Esophagus squamous epithelium (tissue), 4 donors: Measurements from ENCODE around the gene ZNF594.

Experiments
- POLR2A ChIP-seq, 4 donors: fragments of 450-650 bp; IDR thresholded peaks; one replicate each; pipeline ENCODE4 v1.6.1; 2017; ENCODE audit warnings: antibody characterized with exemption in 4 of 4, mild to moderate bottlenecking in 4 of 4, moderate library complexity in 3 of 4
- TF ChIP-seq, protein P1 (sequence below), 6 experiments: fragments of 450-650 bp in 4 of 6; fragments of 200-600 bp in 2 of 6; sonication (generic) in 2 of 6; IDR thresholded peaks; one replicate each; pipeline ENCODE4 v1.5.1; 2016 to 2019; ENCODE audit warnings: antibody characterized with exemption in 6 of 6, mild to moderate bottlenecking in 4 of 6, moderate library complexity in 4 of 6

DNA sequence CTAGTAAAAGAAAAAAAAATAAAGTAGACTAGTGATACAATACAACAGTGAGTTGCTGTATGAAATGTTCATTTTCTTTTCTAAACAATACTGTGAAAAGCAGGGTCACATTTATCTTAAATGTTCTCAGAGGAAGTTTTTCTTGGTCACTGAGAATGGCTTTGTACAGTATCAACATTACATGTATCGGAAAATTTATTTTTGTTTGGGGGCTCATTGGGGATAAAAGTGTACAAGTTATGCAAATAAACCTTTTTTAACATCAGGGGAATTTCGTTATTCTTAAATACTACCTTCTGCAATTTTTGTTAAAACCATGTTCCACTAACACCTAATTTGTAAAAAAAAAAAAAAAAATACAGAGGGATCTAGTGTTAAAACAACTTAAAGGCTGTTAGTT, 8.7 kb upstream of the ZNF594 start:
- TF ChIP-seq POLR2A (IDR thresholded peaks at IDR 0.05): no peak
- TF ChIP-seq, protein P1, sequence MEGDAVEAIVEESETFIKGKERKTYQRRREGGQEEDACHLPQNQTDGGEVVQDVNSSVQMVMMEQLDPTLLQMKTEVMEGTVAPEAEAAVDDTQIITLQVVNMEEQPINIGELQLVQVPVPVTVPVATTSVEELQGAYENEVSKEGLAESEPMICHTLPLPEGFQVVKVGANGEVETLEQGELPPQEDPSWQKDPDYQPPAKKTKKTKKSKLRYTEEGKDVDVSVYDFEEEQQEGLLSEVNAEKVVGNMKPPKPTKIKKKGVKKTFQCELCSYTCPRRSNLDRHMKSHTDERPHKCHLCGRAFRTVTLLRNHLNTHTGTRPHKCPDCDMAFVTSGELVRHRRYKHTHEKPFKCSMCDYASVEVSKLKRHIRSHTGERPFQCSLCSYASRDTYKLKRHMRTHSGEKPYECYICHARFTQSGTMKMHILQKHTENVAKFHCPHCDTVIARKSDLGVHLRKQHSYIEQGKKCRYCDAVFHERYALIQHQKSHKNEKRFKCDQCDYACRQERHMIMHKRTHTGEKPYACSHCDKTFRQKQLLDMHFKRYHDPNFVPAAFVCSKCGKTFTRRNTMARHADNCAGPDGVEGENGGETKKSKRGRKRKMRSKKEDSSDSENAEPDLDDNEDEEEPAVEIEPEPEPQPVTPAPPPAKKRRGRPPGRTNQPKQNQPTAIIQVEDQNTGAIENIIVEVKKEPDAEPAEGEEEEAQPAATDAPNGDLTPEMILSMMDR (IDR thresholded peaks at IDR 0.05): no peak
